IPS DF 19.7 (cell line): ENCODE measurements around the gene SESN2.

Source experiments
- DNase-seq: peaks from one replicate; pipeline ENCODE4 v3.0.0-alpha.2; 2013; ENCODE audit warnings: low read depth, low spot score

The SESN2 gene

DNA sequence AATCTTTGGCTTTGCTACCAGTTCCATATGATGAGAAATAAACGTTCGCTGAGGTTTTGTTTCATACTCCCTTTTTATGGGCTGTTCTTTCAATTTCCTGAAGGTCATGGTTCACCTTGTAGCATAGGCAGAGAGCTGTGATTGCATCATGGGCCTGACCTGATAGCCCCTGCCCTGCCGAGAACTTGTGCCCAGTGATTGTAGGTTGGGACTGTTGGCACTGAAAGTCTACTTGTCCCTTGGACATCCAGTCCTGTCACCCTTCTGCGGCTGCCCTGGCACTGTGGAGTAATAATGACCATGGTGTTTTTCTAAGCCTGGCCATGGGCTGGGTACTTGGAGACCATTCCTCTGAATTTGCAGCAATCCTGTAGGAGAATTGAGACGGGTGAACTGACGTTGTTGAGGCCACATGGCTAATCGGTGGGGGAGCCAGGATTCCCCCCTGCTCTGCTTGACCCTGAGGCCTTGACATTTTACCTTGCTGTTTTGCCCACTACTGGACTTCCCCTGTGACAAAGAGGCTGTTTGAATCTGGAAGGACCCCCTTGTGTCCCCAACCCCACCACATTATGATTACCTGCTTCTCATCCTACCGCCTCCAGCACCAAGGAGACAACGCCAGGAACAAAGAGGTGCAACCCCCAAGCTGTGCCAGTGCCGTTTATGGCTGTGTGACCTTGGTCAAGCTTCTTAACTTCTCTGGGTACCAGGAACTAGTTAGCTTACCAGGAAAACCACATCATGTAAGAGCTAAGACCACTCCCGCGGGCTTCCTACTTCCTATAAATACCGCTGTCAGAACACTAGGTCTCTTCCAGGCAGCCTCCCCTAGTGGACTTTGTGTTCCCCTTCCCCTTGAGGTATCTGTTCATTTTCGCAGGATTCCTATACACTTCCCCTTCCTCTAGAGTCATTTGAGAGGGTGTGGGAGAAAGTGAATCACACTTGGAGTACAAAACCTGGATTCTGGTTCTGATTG lies 23.4 kb downstream of the SESN2 start:
- DNase-seq, result no peak

DNA sequence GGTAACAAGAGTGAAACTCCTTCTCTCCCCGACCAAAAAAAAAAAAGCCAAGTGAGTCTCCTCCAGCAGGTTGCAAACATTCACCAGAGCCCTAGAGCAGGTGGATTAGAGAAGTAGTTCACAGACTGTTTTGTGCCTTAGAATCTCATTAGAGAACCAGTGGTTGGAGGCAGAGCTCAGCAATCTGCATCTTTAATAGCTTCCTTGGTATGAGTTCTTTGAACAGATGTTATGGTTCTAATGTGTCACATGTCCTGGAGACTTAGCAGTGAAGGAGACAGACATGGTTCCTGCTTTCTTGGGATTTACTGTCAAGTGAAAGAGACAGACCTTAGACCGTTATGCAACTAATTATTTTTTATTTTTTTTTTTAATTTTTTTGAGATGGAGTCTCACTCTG lies 26.8 kb downstream of the SESN2 start:
- DNase-seq, result no peak

DNA sequence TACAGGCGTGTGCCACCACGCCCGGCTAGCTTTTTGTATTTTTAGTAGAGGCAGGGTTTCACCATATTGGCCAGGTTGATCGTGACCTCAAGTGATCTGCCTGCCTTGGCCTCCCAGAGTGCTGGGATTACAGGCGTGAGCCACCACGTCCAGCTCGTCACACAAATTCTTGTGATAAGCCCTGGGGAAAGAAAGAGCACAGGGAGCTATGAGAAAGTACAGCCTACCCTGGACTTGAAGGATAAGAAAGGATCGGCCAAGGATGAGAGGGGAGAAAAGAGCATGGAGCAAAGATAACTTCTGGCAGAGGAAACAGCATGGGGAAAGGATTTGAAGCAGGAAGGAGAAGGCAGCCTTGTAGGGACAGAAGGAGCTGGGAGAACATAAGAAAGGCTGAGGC lies 29.2 kb downstream of the SESN2 start:
- no peak for DNase-seq

DNA sequence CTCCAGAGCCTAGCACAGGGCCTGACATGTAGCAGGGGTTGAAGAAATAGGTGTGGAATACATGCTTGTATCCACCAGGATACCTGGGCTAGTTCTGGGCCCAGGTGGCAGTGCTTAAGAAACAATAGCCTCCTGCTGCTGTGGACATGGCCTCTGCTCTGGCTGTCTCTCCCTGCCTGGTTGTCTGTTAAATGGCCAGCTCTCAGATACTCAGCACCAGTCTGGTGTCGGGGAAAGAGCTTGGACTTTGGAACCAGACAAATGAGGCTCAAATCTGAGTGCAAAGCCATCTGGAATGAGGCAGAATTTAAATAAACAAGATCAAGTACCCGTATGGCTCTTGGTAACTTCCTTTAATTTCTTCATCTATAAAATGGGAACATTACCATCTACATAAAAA lies 31.5 kb downstream of the SESN2 start:
- DNase-seq, result peak; percentile 65

DNA sequence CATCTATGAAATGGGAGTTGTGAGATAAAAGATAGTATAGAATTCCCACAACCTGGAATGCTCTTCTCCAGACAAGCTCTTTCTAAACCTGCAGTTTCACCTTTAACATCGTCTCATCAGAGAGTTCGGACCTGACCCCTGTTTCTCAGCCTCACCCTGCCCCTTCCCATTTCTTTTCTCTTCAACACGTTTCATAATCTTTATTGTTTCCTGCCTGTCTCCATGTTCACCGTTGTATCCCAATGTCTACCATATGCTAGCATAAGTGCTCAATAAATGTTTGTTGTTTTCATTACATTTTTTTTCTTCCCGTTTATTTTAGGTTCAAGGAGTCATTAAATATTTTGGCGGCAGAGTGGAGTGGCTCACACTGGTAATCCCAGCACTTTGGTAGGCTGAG lies 32.4 kb downstream of the SESN2 start:
- no peak for DNase-seq

DNA sequence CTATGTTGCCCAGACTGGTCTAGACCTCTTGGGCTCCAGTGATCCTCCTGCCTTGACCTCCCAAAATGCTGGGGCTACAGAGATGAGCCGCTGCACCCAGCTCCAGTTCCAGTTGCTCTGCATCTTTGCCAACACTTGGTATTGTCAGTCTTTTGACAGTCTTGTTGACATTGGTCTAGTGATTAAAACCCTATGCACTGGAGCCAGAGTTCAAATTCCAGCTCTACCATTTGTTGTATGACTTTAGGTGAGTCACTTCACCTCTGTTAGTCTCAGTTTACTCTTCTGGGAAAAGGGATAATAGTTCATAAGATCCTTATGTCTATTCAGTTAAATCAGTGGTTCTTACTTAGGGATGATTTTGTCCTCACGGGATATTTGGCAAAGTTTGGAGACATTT lies 36.6 kb downstream of the SESN2 start:
- no peak for DNase-seq

DNA sequence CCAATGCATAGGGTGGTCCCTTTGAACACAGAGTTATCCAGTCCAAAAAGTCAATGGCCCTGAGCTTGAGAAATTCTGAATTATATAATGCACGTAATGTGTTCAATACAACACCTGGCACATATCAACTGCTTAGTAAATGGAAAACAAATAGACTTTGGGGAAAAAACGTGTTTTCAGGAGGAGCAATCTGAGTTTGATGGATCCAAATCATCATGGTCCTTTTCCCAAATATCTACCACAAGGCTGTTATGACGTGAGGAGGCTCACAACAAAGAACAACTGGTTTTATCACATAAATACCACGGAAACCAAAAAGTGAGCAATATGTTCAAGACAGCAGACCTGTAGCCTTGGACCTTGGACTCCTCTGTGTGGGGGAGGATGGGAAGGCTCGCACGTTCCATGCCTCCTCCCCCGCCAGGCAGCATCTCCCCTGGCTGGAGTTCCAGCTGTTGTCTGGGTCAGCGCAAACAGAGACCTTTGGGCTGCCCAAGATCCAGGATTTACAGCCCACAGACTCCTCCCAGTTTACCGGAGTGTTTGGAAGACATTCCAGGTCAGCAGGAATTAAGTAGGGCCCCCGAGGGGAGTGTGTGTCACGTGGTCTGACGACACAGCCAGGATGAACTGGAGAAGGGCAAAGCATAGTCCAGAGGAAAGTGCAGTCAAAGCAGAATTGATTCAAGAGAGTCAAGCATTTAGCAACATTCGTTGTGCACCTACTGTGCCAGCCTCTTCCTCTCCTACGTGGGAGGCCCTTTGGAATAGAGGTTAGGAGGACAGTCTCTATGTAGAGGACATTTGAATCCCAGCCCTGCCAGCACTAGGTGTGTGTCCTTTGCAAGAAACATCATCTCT lies 37.3 kb downstream of the SESN2 start:
- peak; percentile 83 for DNase-seq

DNA sequence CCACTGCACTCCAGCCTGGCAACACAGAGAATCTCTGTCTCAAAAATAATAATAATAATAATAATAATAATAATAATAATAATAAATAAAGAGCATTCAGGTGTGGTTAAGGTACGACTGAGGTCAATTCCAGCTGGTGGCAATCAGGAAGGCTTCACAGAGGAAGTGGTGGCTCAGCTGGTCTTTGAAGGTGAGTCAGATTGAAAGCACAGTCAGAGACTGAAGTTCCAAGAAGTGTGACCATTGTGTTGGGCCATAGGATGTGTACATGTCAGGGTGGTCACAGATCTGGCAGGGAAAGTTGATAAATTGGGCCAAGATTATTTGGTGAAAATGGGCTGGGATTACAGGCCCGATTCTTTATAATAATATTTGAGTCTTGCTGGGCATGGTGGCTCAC lies 38.5 kb downstream of the SESN2 start:
- no peak for DNase-seq

DNA sequence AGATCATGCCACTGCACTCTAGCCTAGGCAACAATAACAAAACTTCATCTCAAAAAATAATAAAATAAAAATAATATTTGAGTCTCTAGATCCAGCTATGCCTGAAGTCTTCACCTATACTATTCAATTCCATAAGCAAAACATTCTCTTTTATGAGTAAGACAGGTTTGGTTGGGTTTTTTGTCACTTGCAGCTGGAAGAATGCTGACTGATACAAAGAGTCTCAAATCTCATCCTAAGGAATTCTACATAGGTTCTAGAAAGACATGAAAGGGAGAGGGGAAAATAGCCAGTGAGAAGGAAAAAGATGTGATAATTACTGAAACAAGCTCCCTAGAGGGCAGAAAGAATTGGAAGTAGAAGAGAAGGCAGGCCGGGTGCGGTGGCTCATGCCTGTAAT lies 39.1 kb downstream of the SESN2 start:
- no peak for DNase-seq

DNA sequence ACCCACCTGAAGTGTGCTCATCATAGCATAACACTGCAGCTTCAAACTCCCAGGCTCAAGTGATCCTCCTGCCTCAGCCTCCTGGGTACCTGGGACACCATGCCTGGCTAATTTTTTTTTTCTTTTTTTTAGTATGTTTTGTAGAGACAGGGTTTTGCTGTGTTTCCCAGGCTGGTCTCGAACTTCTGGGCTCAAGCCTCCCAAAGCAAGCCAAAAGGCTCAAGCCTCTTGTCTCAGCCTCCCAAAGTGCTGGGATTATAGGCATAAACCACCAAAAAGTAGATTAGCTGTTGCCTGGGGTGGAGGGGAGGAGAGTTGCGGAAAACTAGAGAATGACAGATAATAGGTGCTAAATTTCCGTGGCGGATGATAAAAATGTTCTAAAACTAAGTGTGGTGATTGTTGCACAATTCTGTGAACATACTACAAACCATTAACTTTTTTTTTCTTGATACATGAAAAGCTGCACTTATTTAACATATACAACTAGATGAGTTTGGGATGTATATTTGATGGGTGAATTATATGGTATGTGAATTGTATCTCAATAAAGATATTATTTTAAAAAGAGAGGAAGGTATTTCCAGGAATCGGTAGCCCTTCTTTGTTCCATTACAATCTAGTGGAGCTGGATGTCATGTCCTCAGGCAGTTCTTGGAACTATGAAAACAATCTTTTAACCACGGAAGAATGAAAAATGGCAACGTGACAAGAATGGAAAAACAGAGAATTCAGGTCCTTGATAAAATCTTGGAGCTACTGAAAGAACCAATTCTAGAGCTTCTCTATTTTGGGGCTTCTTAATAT lies 42.3 kb downstream of the SESN2 start:
- DNase-seq, result no peak

DNA sequence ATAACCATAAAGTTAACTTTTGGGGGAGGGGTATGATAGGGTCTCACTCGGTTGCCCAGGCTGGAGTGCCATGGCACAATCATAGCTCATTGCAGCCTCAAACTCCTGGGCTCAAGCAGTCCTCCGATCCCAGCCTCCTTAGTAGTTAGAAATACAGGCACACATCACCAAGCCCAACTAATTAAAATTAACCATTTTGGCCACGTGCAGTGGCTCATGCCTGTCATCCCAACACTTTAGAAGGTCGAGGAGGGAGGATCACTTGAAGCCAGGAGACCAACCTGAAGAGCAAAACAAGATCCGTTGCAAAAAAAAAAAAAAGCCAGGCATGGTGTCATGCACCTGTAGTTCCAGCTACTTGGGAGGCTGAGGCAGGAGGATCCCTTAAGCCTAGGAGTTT lies 42.9 kb downstream of the SESN2 start:
- no peak for DNase-seq

DNA sequence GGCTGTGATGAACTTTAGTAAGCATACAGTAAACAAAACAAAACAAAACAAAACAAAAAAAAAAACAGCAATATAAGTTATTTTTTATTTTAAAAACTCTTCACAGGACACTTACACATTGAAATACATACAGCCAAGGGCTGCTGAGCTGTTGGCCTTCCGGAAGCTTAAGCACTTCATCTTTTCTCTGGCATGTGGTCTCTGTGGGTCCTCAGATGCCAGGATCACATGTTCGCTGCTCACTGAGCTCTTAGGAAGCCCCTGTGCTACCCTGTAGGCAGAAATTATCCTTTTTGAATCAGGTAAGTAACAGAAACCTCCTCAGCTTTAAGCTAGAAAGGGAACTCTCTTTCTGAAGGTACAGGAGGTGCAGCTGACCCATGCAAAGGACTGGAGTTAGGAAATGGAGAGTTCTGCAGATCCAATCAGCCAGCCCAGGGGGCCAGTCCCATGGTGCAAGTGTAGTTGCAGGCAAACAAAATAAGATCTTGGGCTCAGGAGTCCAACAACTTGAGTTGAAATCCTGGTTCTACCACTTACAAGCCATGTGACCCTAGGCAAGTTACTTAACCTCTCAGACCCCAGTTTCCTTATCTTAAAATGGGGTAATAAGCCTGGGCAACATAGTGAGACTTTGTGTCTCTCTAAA lies 47.1 kb downstream of the SESN2 start:
- DNase-seq, result no peak

DNA sequence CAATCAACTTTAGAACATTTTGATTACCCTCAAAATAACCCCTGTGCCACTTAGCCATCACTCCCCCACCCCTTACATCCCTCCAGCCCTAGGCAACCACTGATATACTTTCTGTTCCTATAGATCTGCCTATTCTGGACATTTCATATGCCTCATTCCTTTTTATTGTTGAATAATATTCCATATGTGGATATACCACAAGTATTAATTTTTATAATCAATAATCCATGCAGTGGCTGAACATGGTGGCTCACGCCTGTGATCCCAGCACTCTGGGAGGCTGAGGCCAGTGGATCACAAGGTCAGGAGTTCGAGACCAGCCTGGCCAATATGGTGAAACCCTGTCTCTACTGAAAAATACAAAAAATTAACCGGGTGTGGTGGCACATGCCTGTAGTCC lies 49.4 kb downstream of the SESN2 start:
- no peak for DNase-seq

DNA sequence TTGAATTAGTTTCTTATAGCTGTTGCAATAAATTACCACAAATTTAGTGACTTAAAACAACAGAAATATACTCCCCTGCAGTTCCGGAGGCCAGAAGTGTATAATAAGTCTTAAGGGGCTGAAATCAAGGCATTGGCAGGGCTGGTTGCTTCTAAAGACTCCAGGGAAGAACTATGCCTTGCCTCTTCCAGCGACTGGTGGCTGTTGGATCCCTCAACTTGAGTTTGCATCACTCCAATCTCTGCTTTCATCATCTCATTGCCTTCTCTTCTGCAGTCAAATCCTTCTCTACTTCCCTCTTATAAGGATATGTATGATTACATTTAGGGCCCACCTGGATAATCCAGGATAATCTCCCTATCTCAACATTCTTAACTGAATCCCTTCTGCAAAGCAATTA lies 50.4 kb downstream of the SESN2 start:
- DNase-seq, result no peak

DNA sequence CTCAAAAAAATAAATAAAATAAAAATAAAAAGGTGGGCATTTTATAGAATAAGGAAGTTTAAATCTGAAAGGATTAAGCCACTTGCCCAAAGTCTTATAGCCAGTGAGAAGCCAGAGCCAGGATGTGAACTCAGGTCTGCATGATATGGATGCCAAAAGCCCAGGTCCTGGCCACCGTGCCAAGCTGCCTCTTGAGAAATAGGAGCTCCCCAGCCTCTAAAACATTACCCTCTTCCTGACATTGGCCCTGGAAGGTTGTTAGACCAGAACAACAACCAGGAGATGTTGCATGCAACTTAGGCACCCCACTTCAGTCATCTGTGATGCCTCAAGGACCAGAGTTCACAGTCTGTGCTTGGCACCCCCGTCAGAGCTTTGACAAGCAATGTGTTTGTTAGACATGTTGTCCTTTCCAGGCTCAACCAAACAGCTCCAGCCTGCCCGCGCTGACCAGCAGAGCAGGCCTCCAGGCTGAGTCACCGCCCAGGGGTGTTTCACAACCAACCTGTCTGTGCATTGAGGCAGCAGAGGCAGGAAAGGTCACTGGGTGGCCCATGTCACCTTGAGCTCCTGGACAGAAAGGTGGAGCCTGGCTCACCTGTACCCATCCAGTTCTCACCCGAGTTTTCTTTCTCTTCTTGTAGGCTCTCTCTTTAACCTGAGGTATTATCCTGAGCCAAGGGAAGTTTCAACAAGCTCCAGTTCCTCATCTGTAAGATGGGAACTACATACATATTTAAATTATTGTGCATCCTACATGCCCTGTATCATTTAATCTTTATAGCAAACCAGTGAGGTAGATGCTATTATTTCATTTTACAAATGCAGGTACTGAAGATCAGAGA lies 54.6 kb downstream of the SESN2 start:
- no peak for DNase-seq

DNA sequence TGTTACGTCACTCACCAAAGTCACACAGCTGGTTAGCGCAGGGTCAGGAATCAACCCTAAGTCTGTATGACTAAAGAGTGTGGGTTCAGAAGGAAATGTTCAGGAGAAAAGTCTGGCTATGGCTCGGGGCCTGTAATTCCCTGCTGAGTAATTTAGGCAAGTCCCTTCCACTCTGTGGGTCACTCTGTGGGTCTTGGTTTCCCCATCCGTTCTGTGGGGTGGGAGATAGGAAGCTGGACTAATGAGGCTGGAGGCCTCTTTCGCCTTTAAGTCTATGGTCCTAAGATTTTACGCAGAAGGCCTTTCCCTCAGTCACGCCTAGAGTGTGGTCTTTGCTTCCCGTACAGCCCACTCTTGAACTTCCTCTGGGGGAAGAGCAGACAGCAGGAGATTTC lies 55.2 kb downstream of the SESN2 start:
- DNase-seq, result no peak

DNA sequence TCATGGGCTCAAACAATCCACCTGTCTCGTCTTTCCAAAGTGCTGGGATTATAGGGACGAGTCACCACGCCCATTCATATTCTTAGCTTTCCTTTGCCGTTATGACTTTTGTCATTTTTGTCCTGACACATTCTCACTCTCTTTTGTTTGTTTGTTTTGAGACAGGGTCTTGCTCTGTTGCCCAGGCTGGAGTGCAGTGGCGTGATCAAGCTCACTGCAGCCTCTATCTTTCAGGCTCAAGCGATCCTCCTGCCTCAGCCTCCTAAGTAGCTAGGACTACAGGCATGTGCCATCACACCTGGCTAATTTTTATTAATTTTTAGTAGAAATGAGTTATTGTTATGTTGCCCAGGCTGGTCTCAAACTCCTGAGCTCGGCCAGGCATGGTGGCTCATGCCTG lies 57.7 kb downstream of the SESN2 start:
- DNase-seq, result no peak

DNA sequence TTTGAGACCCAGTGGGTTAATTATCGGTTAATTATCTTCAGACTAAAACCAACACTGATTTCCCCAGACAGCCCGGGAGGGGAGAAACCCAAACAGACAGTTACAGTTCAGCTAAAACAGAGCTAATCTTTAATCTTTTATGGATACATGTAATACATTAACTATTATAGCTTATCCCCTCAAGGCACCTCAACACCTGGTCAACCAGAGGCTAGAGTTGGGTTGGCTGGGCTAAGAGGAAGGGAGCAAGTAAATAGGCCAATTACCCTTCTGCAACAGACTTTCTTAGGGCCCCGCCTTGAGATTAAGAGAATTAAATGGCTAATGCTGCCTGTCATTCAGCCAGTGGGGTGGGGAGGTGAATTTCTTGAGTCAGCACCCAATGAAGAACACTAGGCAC lies 62.9 kb downstream of the SESN2 start:
- no peak for DNase-seq

DNA sequence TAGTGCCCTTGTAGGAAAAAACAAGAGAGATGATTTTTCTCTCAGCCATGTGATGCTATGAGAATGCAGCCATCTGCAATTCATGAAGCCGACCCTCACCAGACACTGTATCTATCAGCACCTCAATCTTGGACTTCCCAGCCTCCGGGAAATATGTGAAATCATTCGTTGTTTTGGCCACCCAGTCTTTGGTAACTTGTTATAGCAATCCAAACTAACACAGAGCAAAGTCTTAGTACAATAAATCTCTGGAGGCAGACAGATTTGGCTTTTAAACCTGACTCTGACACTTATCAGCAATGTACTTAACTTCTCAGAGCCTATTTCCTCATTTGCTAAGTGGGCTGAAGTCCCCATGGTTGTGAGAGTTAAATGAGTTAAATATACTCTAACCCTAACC lies 64.4 kb downstream of the SESN2 start:
- no peak for DNase-seq

DNA sequence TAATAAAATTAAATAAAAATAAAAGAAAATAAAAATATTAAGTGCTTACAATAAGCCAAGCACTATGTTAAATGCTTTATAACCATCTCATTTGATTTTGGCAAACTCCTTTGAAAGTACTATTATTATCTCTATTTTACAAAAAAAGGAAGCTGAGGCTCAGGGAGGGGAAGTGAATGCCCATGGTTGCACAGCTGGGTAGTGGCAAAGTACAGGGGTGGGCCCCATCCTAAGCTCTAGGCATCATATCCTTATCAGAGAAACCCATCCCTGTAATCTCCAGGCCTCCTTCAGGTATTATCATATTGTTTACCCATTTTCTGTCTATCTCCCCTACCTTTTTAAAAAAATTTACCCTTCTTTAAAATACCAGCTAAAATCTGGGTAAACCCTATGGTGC lies 67.2 kb downstream of the SESN2 start:
- DNase-seq, result no peak
